ENCODE data around the gene KIF13A.
"Not testable (repeated sequence)": the region's sequence is repeated elsewhere in the genome, so short reads cannot be mapped to it uniquely, and the experiment has no call there.

KIF13A gene

DNA sequence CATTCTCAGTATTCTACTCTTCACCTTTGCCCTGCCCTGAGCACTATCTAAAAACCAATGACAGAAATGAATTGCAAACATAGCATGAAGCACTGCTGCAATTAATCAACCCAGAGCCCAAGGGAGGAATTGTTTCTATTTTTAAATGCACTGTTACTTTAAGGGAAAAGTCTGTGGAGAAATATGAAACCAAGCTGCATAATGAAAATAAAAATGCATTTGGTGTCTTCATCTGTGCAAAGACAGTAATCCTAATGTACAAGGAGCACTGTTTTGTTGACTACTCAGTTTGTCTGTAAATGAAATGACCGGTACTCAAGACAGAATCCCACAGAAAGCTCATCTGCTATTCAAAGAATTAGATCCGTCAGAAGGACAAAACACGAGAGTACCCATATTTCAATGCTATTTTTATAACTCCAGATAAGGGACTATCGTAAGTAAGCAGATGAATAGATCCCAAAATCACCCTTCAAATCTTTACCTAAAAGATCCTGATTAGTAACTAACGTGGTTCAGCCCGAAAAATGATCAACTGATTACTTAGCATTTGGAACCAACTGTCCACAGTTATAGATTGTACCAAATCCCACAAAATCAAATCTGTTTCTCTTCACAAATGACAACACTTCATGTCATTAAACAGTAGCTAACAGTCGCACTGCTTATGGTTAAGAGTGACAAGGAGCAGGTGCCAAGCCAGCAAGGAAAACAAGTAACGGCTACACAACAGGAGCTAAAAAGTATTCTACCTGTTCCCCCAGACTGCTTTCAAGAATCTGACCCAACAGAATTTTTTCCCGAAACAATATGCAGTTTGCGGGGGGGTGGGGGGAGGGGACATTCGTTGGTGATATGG is 2.4 kb downstream of the KIF13A start:
- peaks cover 39% of the 10 kb centered on the region for H3K27me3 Mint-ChIP-seq
- peaks cover 7% of the 10 kb centered on the region for H3K4me1 Mint-ChIP-seq
- H3K36me3 Mint-ChIP-seq = no peaks in the 10 kb centered on the region
- H3K4me3 Mint-ChIP-seq = no peak overlapping the region
- no peaks in the 10 kb centered on the region for H3K9me3 Mint-ChIP-seq
- no peak overlapping the region for H3K27ac Mint-ChIP-seq

DNA sequence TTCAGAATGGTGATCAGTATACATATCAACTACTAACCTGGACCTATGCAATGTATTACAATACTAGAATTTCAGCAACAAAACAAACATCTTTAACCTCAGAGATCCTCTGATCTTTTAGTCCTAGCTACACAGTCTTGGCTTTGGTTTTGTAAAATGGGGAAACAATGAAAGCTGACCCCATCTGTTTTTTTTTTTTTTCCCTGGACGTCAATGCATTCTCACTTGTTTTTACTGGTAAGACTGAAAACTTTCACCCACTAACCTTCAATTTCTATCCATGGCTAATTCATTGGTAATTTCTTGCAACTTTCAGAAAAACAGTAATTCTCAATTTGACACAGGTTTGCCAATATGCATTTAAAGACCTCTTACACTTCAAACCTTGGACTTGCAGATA is 3.0 kb downstream of the KIF13A start:
- Mint-ChIP-seq H3K4me3 (no peak overlapping the region), H3K4me1 (peaks cover 7% of the 10 kb centered on the region)

GRCh38 chr6:17983730-17984129 is 3.7 kb downstream of the KIF13A start:
- H3K4me1 Mint-ChIP-seq = peaks cover 7% of the 10 kb centered on the region
- no peak overlapping the region for H3K27ac Mint-ChIP-seq
- peaks cover 34% of the 10 kb centered on the region for H3K27me3 Mint-ChIP-seq
- no peaks in the 10 kb centered on the region for H3K36me3 Mint-ChIP-seq
- no peaks in the 10 kb centered on the region for H3K9me3 Mint-ChIP-seq
- no peak overlapping the region for H3K4me3 Mint-ChIP-seq

More for the DNA sequence above, 3.0 kb downstream of the KIF13A start:
- Mint-ChIP-seq H3K9me3 (no peaks in the 10 kb centered on the region), H3K27ac (no peak overlapping the region), H3K27me3 (peaks cover 40% of the 10 kb centered on the region), H3K36me3 (no peaks in the 10 kb centered on the region)

- no peak overlapping the region for H3K27ac Mint-ChIP-seq
- H3K27me3 Mint-ChIP-seq = peaks cover 19% of the 10 kb centered on the region
- H3K9me3 Mint-ChIP-seq = no peaks in the 10 kb centered on the region
- no peak overlapping the region for H3K4me3 Mint-ChIP-seq
- no peaks in the 10 kb centered on the region for H3K4me1 Mint-ChIP-seq
- H3K36me3 Mint-ChIP-seq = no peaks in the 10 kb centered on the region
Observed at GRCh38 chr6:17980329-17980728, 7.1 kb downstream of the KIF13A start.

DNA sequence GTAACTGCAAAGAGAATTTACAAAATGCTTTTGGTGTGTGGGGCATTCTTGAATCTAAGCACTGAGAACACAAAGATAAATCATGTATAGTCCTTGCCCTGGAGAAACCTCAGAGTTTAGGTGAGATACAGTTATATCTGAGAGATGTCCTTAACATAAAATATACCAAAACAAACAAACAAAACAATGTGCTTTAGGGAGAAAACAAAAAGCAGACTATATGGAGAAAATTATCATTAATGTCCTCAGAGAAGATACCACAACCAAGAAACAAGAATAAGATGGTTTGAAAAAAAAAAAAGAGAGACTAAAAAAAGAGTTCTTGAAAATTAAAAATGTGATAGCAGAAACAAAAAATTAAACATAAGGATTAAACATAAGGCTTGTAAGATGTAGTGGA is 8.0 kb downstream of the KIF13A start:
- H3K27ac Mint-ChIP-seq = no peak overlapping the region
- peaks cover 14% of the 10 kb centered on the region for H3K27me3 Mint-ChIP-seq
- no peak overlapping the region for H3K4me3 Mint-ChIP-seq
- H3K9me3 Mint-ChIP-seq = no peaks in the 10 kb centered on the region
- no peaks in the 10 kb centered on the region for H3K36me3 Mint-ChIP-seq
- no peaks in the 10 kb centered on the region for H3K4me1 Mint-ChIP-seq

- H3K36me3 Mint-ChIP-seq, H3K27ac Mint-ChIP-seq, H3K4me3 Mint-ChIP-seq, H3K4me1 Mint-ChIP-seq, H3K27me3 Mint-ChIP-seq, H3K9me3 Mint-ChIP-seq: not testable (repeated sequence)
Observed at GRCh38 chr6:17976258-17976657, 11.2 kb downstream of the KIF13A start.

DNA sequence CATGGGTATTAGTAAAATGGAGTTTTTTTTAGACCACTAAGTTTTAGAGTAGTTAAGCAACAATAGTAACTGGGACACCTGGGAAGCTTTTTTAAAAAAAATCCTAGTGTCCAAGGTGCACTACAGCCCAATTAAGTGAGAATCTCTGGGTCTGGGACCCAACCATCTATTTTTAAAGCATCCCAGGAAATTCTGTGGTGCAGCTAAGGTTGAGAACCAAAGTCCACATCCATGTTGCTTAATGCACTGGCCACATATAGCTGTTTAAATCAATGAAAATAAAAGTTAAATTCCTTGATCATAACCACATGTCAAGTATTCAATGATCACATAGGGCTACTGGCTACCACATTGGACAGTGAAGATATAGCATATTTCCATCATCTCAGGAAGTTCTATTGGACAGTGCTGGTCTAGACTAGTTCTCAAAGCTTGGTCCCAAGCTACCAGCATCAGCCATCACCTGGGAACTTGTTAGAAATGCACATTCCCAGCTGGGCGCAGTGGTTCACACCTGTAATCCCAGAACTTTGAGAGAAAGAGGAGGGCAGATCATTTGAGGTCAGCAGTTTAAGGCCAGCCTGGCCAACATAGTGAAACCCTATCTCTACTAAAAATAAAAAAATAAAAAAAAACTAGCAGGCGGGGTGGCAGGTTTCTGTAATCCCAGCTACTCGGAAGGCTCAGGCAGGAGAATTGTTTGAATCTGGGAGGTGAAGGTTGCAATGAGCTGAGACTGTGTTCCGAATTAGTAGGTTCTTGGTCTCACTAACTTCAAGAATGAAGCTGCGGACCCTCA is 12.7 kb downstream of the KIF13A start:
- no peak overlapping the region for H3K27ac Mint-ChIP-seq
- no peaks in the 10 kb centered on the region for H3K9me3 Mint-ChIP-seq
- no peaks in the 10 kb centered on the region for H3K36me3 Mint-ChIP-seq
- peaks cover 6% of the 10 kb centered on the region for H3K27me3 Mint-ChIP-seq
- no peak overlapping the region for H3K4me3 Mint-ChIP-seq
- H3K4me1 Mint-ChIP-seq = no peaks in the 10 kb centered on the region

DNA sequence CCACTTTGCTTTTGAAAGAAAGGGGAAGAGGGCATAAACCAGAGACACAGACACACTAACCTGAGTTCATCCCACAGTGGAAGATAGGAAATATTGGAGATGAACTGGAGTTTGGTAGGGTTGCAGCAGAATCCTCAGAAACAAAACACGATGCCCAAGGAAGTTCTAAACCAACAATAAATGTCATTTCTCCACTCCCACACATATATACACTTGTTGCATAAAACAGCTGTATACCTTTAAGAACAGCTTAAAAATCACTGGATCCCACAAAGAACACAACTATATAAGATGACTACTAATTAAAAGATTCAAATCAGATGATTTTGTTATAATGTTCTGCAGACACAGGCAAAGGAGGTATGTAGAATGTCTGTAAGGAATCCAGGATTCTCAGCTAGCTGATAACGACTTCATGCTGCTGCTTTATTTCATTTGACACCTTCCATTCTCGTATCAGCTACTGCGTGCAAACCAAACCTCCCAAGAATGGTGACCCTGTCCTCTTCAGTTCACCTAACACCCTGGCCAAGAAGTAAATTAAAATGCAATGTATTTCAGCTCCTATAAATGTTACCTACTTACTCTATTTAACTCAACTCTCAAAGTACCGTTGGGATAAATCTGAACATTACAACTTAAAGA is 14.3 kb downstream of the KIF13A start:
- no peaks in the 10 kb centered on the region for H3K4me1 Mint-ChIP-seq
- peaks cover 2% of the 10 kb centered on the region for H3K27me3 Mint-ChIP-seq
- H3K27ac Mint-ChIP-seq = no peak overlapping the region
- H3K9me3 Mint-ChIP-seq = no peaks in the 10 kb centered on the region
- no peak overlapping the region for H3K4me3 Mint-ChIP-seq
- no peaks in the 10 kb centered on the region for H3K36me3 Mint-ChIP-seq

GRCh38 chr6:17972074-17972952 is 15.1 kb downstream of the KIF13A start:
- no peaks in the 10 kb centered on the region for H3K9me3 Mint-ChIP-seq
- H3K4me3 Mint-ChIP-seq = no peak overlapping the region
- H3K4me1 Mint-ChIP-seq = no peaks in the 10 kb centered on the region
- no peaks in the 10 kb centered on the region for H3K36me3 Mint-ChIP-seq
- no peak overlapping the region for H3K27ac Mint-ChIP-seq
- H3K27me3 Mint-ChIP-seq = peaks cover 2% of the 10 kb centered on the region

- H3K4me3 Mint-ChIP-seq = no peak overlapping the region
- H3K9me3 Mint-ChIP-seq = no peaks in the 10 kb centered on the region
Observed at GRCh38 chr6:17971128-17972073, 16.0 kb downstream of the KIF13A start.

DNA sequence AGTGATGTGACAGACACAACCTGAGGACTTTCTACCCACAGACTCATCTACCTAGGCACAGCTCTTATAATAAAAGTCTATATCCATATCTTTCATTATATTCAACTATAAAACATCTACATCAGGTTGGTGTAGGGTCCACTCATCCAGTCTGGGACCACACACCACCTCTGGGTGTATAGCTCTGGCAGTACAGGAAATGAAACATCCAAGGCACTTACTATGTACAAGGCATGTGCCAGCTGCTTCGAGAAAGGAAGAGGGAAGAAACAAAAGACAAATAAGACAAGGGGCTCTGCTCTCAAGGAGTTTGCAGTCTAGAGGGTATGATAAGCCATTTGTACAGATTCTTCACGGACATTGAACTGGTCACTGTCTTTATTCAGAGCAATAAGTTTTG is 18.6 kb downstream of the KIF13A start:
- H3K27me3 Mint-ChIP-seq = peaks cover 2% of the 10 kb centered on the region
- H3K4me1 Mint-ChIP-seq = no peaks in the 10 kb centered on the region
- H3K27ac Mint-ChIP-seq = no peak overlapping the region
- H3K36me3 Mint-ChIP-seq = no peaks in the 10 kb centered on the region
- no peaks in the 10 kb centered on the region for H3K9me3 Mint-ChIP-seq
- H3K4me3 Mint-ChIP-seq = no peak overlapping the region

More at GRCh38 chr6:17971128-17972073, 16.0 kb downstream of the KIF13A start:
- H3K36me3 Mint-ChIP-seq = no peaks in the 10 kb centered on the region
- no peak overlapping the region for H3K27ac Mint-ChIP-seq
- H3K27me3 Mint-ChIP-seq = peaks cover 2% of the 10 kb centered on the region
- H3K4me1 Mint-ChIP-seq = no peaks in the 10 kb centered on the region

GRCh38 chr6:17967668-17968518 is 19.5 kb downstream of the KIF13A start:
- Mint-ChIP-seq H3K4me3 (no peak overlapping the region), H3K27me3 (peaks cover 3% of the 10 kb centered on the region), H3K9me3 (no peaks in the 10 kb centered on the region), H3K27ac (no peak overlapping the region), H3K36me3 (no peaks in the 10 kb centered on the region), H3K4me1 (no peaks in the 10 kb centered on the region)

DNA sequence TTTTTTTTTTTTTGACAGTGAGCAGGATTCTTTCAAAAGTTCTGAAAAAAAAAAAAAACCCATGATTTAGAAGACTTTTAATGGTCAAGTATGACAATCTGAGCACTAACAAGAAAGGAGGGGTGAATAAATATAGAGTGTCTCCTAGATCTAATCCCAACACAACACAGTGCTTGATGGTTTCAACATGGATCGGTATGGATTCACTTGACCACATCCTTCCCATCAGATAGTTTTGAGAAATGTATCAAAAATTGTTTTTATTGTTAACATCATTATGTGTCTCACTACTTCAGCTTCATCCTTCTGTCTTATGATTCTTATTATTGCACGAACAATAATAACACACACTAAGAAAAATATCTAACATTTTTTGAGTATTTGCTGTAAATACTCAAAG is 21.0 kb downstream of the KIF13A start:
- Mint-ChIP-seq H3K27me3 (peaks cover 7% of the 10 kb centered on the region), H3K27ac (no peak overlapping the region), H3K36me3 (no peaks in the 10 kb centered on the region), H3K4me1 (no peaks in the 10 kb centered on the region), H3K4me3 (no peak overlapping the region), H3K9me3 (no peaks in the 10 kb centered on the region)
